Adrenal gland (tissue), 5 donors: ENCODE data around the gene ADAM15.

Experiments
- CTCF ChIP-seq, 6 experiments: fragments of 450-650 bp in 4 of 6; fragments of 200-600 bp in 2 of 6; sonication (generic) in 1 of 6; IDR thresholded peaks; 1 replicate in 5 of 6; 2 replicates in 1 of 6; pipeline versions ENCODE4 v1.5.1 to v1.8.0; 2016 to 2021; ENCODE audit warnings: antibody characterized with exemption in 6 of 6, mild to moderate bottlenecking in 2 of 6, moderate library complexity in 1 of 6
- POLR2A ChIP-seq, 2 donors: fragments of 450-650 bp; IDR thresholded peaks; one replicate each; pipeline ENCODE4 v1.6.1; 2017; ENCODE audit warnings: antibody characterized with exemption in 2 of 2, mild to moderate bottlenecking in 2 of 2, moderate library complexity in 1 of 2
- donor health status: DM: no; HTN: no; CAD: no.

GRCh38 chr1:155037043-155037442, 14.1 kb upstream of the ADAM15 start:
- TF ChIP-seq CTCF (IDR thresholded peaks at IDR 0.05) (no peak), POLR2A (IDR thresholded peaks at IDR 0.05) (no peak)
